GM18519 (cell line): Measurements from ENCODE around the gene SLC24A3.

Experiments
- ATAC-seq: cut with Tn5 transposase; IDR thresholded peaks from one replicate; pipeline ENCODE4 v1.9.1; 2021; ENCODE audit warnings: mild to moderate bottlenecking, moderate library complexity; ENCODE audit not compliant: unreplicated experiment, low FRiP score

The SLC24A3 gene

GRCh38 chr20:19522836-19523590 is 310.6 kb downstream of the SLC24A3 start:
- no peak for ATAC-seq

- no peak for ATAC-seq
These were observed 312.2 kb downstream of the SLC24A3 start for GRCh38 chr20:19524691-19525090.

DNA sequence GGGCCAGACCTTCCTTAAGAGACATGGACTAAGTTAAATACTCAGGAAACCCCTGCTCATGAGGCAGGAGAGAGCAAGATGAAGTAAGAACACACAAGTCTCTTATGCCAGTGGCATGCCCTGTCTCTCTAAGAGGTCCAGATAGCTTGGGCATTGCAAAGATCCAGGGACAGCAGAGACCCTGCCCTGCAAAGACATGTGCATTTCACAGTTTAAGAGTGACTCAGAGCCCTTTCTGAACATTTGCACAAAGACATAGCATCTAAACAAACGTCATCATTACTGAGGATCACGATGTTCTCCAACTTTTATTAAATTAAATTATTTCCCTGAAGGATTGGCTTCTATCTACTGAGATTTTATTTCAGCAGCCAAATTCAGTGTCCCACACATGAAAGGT is 315.1 kb downstream of the SLC24A3 start:
- no peak for ATAC-seq

DNA sequence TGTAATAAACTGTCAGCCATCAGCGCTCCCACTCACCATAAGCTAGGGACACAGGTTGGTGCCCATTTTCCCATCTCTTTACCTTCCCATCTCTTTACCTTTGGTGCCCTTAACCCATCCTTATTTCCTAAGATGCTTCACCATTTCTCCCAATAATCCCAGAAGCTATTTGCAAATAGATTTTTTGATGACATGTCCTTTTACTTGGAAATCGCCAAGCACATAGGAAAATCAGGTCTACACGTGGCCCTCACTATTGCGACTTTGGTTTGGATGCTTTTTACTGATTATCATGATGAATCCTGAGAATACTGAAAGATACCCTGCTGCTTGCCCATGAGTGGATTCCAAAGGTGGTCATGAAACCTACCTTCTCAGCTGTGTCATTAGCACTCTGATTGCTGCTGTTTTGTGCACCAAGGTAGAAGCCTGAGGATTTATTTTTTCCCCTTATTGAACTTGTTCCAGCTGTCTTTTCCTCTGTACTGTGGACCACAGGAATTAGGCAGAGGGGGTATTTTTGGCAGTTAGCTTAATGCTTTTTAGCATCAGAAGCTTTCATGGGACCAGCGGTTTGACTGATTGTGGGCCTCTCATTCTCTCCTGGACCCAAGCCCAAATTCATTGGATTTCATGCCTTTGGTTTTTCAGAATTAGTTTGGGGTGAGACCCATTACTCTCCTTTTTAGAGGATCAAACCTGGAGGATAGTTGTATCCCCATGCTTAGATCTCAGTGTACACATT is 316.0 kb downstream of the SLC24A3 start:
- ATAC-seq = no peak

GRCh38 chr20:19530006-19530405 is 317.6 kb downstream of the SLC24A3 start:
- ATAC-seq = no peak

GRCh38 chr20:19531446-19531845 is 319.0 kb downstream of the SLC24A3 start:
- ATAC-seq = no peak

DNA sequence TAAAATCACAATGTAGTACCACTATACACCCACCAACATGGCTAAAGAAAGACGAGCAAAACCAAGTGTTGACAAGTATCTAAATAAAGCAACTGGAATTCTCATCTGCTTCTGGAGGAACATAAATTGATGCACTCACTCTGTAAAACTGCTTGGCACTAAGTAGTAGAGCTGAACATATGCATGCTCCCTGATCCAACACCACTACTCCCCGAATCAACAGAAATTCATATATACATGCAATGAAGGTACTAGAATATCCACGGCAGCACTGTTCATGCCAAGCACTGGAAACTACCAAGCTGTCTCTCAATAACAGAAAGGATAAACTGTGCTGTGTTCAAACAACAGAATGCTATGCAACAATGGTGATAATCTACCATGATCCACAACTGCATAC is 326.1 kb downstream of the SLC24A3 start:
- ATAC-seq = no peak

DNA sequence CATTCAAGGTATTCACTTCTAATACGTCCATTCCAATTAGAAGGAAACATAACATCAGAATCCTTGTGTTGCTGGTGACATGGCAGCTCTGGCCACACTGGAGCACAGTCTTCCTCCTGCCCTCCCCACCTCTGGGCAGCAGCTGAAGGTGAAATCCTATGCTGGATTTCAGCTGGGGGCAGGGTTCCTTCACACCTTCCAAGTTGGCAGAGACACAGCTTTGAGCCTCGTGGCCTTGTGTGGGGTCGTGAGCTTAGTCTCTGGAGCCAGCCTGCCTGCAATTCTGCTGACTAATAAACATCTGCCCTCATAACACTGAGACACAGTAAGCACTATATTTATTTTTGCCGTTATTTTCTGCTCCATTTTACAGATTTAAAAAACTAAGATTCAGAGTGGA is 326.7 kb downstream of the SLC24A3 start:
- no peak for ATAC-seq

DNA sequence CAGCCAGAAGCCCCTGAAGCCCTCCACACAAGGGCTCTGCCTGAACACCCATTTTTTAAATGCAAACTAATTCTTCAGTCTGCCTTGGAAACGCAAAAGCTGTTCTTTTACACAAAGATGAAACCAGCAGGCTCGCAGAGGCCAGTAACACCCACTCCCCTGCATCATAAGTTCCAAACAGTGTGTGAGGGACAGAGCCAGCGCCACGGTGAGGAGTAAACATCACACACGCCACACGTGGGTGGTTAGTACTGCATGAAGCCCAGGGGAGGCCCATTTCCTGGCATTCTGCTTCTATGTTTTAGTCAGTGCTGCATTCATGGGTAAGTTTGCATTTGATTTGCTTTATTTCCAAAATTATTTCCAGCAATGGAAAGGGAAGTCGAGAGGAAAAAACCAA is 327.9 kb downstream of the SLC24A3 start:
- ATAC-seq = peak; percentile 49

GRCh38 chr20:19543101-19543500 is 330.7 kb downstream of the SLC24A3 start:
- ATAC-seq = no peak

DNA sequence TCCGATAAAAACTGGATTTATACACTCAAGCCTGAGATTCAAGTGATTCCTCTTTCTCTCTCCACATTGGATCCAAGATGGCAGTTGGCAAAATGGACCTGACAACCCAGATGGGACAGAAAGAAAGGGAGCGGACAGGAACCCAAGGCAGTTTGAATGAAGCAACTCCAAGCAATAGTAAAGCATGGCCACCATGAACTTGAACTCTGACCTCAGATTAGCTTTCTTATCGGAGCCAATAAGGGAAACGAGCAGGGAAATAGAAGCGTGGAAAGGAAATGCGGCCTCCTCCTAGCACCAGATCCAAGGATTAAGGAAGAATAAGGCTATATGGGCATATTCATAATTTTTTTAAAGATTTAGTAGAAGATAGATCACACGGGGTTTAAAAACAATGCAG is 332.2 kb downstream of the SLC24A3 start:
- ATAC-seq = no peak

DNA sequence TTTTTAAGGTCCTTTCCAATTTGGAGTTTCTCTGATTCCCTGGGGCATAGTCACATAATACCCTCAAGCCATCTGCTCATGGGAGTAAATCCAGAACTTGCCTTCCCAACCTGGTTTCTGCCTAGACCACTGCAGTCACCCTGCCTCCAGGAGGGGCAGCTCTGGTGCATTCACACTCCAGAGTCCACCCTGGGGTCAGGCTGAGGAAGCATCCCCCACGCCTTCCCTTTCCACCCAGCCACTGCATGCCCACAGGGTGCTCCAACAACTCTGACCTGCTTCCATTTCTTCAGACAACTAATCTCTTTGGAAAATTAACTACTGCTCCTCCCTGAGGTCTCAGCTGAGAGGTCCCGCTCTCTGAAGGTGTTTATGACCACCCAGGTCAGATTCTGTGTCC is 334.2 kb downstream of the SLC24A3 start:
- ATAC-seq = no peak

GRCh38 chr20:19547547-19547946 is 335.1 kb downstream of the SLC24A3 start:
- ATAC-seq = no peak

DNA sequence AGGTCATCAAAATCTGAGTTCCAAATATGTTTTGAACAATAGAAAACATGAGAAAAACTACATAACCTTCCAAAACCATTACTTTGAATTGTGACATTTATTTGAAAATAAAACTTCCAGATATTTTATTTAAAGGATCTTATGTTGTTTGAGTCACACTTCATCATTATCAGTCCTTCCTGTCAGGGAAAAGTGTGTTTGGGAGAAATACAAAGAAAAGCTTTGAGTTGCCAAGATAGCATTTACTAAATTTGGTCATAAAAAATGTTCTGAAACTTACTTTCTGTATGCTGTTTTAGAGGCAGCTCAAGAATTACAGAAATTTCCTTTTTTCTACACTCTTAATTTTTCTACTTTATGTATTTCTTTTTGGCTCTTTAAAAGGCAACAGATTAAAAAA is 337.5 kb downstream of the SLC24A3 start:
- no peak for ATAC-seq

- no peak for ATAC-seq
These were observed 340.1 kb downstream of the SLC24A3 start for GRCh38 chr20:19552221-19553180.

DNA sequence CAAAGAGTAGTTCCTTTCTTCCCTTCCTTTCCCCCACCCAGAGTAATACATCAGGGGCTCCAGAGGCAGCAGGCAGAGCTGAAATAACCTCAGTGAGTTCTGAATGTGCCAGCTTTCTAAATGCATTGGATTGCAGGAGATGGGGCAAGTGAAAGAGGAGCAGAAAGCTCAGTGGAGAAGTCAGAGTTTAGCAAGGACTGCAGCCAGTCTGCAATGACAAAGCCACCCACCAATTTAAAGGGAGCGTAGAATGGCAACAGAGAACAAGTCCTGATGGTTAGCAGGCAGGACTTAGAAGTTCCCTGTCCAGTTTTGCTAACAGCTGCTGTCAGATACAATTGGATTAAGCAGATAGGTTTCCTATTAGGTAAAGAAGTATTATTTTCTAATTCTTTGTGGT is 342.2 kb downstream of the SLC24A3 start:
- no peak for ATAC-seq

- no peak for ATAC-seq
These were observed 343.3 kb downstream of the SLC24A3 start for GRCh38 chr20:19555726-19556125.

DNA sequence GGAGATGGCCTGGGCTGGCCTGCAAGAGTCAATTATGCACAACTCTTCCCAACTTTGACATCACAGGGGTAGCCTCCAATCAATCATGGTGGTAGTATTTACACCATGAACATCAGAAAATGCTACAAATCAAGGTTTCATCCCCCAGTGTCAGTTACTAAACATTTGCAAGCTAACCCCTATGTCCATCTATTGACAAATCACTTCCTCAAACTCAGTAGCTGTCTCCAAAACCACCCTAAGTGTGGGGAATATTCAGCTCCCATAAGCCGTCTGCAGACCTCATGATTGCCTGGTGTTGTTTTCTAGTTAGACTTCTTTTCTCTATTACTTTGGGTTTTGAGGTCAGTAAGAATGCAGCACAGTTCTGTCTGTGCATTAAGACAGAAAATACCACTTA is 344.8 kb downstream of the SLC24A3 start:
- ATAC-seq = no peak

- ATAC-seq = no peak
These were observed 348.5 kb downstream of the SLC24A3 start for GRCh38 chr20:19560881-19561480.

- no peak for ATAC-seq
These were observed 350.0 kb downstream of the SLC24A3 start for GRCh38 chr20:19562426-19562825.

DNA sequence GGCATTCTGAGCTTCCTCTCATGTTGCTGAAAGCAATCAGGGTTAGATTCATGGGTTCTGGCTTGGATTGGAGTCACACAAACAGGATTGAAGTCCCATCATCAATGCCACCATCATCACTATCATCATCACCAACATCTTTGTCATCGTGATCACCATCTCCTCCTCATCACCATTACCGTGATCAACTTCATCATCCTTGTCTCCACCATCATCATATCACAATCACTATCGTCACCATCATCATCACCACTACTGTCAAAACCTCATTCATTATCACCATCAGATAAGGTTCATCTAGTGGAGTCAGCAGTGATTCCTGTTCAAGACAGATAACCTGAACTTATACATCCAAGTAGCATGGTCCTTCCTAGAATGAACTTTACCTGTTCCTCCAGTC is 351.8 kb downstream of the SLC24A3 start:
- ATAC-seq = no peak
